Cardiac fibroblast (primary cell): ENCODE results near the gene MED31.

Experiments used
- DNase-seq, 2 donors: peaks; one replicate each; pipeline versions ENCODE4 v3.0.0 to v3.0.0-alpha.2; 2010; ENCODE audit warnings: low read depth in 2 of 2
- H3K4me3 ChIP-seq, 2 donors: replicated peaks in 1 of 2; 1 replicate in 1 of 2; 2 replicates in 1 of 2; pipeline ENCODE4 v1.5.1; 2011; ENCODE audit warnings: low read depth in 2 of 2, low read length in 2 of 2, mild to moderate bottlenecking in 2 of 2, moderate library complexity in 1 of 2
- CTCF ChIP-seq: IDR thresholded peaks from one replicate; pipeline ENCODE4 v1.5.1; 2011; ENCODE audit warnings: low read depth, mild to moderate bottlenecking, low read length, inconsistent platforms

The MED31 gene

DNA sequence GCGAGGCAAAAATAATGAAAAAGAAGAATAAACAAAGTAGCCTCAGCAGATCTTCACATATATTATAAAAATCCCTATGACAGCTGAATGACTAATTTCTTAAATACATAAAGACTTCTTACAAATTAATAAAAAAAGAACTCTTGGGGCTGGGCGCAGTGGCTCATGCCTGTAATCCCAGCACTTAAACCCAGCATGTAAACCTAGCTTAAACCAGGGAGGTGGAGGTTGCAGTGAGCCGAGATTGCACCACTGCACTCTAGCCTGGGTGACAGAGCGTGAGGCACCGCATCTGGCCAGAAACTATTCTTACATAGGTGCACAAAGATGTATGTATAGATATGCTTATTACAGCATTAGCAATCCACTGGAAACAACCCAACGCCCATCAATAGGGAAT, 27.8 kb upstream of the MED31 start:
- H3K4me3 ChIP-seq: no peak overlapping the region
- DNase-seq: no peak
- TF ChIP-seq CTCF: no peak

DNA sequence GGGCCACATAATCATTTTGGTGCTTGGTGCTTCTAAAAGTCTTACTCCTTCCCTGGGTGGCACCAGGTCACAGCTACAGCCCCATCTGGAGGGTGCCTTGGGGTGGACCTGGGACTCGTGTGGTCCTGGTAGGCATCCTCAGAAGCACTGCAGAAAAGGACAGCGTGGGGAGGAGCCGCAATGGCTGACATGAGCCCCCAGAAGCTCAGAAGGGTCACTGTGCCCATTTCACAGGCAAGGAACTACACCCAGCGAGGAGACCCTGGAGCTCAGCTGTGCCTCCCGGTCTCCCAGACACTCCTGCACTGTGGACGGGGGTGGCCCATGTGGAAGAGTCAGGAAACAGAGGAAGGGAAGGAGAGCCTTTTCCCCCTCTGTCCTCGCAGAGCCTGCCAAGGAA, 26.5 kb upstream of the MED31 start:
- no peak for DNase-seq
- TF ChIP-seq CTCF: no peak
- H3K4me3 ChIP-seq: no peak overlapping the region

DNA sequence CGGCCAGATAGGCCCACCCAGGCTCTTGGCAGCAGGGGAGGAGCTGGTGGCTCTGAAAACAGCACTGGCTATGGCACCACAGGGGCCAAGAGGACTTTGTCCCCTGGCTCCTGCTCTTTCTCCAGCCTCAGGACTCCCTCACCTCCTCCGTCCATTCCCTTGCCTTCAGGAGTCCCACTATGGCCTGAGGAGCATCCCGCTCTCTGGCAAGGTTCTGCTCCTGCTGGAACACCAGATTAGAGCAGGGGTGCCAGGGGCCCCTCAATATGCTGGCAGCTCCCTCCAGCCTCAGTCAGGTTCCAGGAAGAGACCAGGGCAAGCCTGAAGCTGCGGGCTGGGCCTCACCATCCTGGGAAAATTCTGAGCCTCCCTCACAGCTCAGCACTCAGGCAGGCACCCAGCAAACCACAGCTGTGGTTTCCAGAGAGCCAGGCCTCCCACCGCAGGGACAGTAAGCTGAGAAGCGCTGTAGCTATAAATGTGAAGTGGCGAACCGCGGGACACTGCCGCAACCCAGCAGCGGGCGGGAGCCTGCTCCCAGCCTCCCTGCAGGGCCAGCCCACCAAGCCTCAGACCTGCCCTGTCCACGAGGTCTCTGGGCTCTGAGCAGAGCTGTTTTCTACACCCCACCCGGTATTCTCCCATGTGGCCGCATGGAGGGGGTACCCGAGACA, 25.9 kb upstream of the MED31 start:
- TF ChIP-seq CTCF: no peak
- H3K4me3 ChIP-seq: no peak overlapping the region
- DNase-seq: peak; percentile 6 to 9

DNA sequence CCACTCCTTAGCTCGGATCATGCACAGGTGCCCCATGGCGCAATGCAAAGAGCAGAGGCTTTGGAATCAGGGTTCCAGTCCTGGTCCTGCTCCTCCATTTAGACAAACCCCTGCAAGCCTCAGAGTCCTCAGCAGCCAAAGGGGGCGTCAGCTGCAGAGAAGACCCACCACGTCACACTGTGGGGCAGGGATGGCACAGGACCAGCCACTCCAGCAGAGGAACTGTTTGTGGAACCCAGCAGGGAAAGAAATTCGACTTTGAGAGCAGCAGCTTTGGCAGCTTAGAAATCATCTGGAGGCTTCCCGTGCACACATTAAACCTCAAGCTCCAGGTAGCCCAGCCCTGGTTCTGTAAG, 25.4 kb upstream of the MED31 start:
- DNase-seq: no peak
- no peak for TF ChIP-seq CTCF

GRCh38 chr17:6675201-6675825, 23.9 kb upstream of the MED31 start:
- DNase-seq: no peak
- TF ChIP-seq CTCF: no peak
- H3K4me3 ChIP-seq: no peak overlapping the region

More for the DNA sequence above, 25.4 kb upstream of the MED31 start:
- no peak overlapping the region for H3K4me3 ChIP-seq

GRCh38 chr17:6674586-6674985, 23.2 kb upstream of the MED31 start:
- no peak for TF ChIP-seq CTCF
- H3K4me3 ChIP-seq: no peak overlapping the region
- DNase-seq: no peak

DNA sequence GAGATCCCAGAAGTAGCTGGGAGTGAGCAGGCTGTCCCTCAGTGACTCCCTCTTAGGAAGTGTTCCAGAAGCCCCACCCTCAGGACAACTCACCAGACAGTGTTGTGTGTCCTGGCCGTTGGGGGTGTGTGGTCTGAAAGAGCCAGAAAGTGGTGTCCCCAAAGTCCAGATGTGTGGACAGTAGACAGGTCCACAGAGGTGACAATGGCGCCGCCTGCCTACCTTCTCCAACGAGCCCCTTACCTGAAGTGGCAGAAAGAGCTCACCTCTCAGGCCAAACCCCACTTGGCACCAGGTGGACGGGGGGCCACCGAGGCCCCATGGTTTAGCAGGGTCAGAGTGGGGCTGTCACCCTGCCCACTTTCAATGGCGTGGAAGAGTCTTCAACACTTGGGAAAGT, 20.0 kb upstream of the MED31 start:
- no peak overlapping the region for H3K4me3 ChIP-seq
- no peak for TF ChIP-seq CTCF
- DNase-seq: no peak
